Breast epithelium (tissue), 4 donors: ENCODE measurements around the gene BORCS5. TPM values are rescaled to one million over a fixed set of nuclear protein-coding genes. Genes with fewer than 3 reads are reported as not detected.
"Not testable (repeated sequence)": the region's sequence is repeated elsewhere in the genome, so short reads cannot be mapped to it uniquely, and the experiment has no call there.

Experiments
- DNase-seq, 2 donors: peaks; one replicate each; pipeline ENCODE4 v3.0.0-alpha.2; 2019; ENCODE audit warnings: low spot score in 2 of 2
- H3K27ac ChIP-seq, 2 donors: fragments of 200-600 bp; sonication (generic) in 1 of 2; one replicate each; pipeline ENCODE4 v1.5.1; 2016 to 2019; ENCODE audit warnings: mild to moderate bottlenecking in 1 of 2
- H3K27me3 ChIP-seq, 2 donors: fragments of 200-600 bp; sonication (generic) in 1 of 2; one replicate each; pipeline versions ENCODE4 v1.5.1 to v1.6.0; 2017 to 2019; ENCODE audit warnings: control low read depth in 1 of 2, mild to moderate bottlenecking in 1 of 2
- H3K36me3 ChIP-seq: fragments of 200-600 bp; one replicate; pipeline ENCODE4 v1.5.1; 2019
- H3K4me1 ChIP-seq, 2 donors: fragments of 200-600 bp; sonication (generic); one replicate each; pipeline ENCODE4 v1.5.1; 2016 to 2019; ENCODE audit warnings: control low read depth in 1 of 2
- H3K4me3 ChIP-seq, 3 donors: fragments of 200-600 bp; sonication (generic); 1 replicate in 2 of 3; 2 replicates in 1 of 3; pipeline ENCODE4 v1.5.1; 2016 to 2019; ENCODE audit warnings: mild to moderate bottlenecking in 3 of 3, moderate library complexity in 2 of 3
- H3K9me3 ChIP-seq, 2 donors: fragments of 200-600 bp; sonication (generic) in 1 of 2; one replicate each; pipeline ENCODE4 v1.5.1; 2016 to 2019; ENCODE audit warnings: control low read depth in 1 of 2
- POLR2A ChIP-seq: fragments of 450-650 bp; IDR thresholded peaks from one replicate; pipeline ENCODE4 v1.6.1; 2016; ENCODE audit warnings: antibody characterized with exemption, mild to moderate bottlenecking, moderate library complexity
- POLR2AphosphoS5 ChIP-seq, 3 donors: sonication (generic); formaldehyde crosslinking; IDR thresholded peaks; one replicate each; pipeline ENCODE4 v1.6.1; 2017; ENCODE audit warnings: antibody characterized with exemption in 3 of 3
- intact Hi-C: fragments of 100-400 bp; cut with DNase I; formaldehyde crosslinking; loops from one replicate; pipeline ENCODE4 v1.15.1; 2023; ENCODE audit warnings: low total_unique reads
- total RNA-seq, 3 donors: library from RNA; depleted of rRNA; stranded (reverse); fragments of >200 nt; gene quantifications; one replicate each; pipeline ENCODE4 v1.1.0, GENCODE V29; 2016
- TF ChIP-seq, protein P1 (sequence below), 3 donors: fragments of 450-650 bp; IDR thresholded peaks; one replicate each; pipeline ENCODE4 v1.5.1; 2016 to 2017; ENCODE audit warnings: antibody characterized with exemption in 3 of 3, mild to moderate bottlenecking in 3 of 3, moderate library complexity in 3 of 3

BORCS5 gene
- total RNA-seq, 3 donors from 2014 or later: 13.5 to 20.3 (median 17.4) TPM

DNA sequence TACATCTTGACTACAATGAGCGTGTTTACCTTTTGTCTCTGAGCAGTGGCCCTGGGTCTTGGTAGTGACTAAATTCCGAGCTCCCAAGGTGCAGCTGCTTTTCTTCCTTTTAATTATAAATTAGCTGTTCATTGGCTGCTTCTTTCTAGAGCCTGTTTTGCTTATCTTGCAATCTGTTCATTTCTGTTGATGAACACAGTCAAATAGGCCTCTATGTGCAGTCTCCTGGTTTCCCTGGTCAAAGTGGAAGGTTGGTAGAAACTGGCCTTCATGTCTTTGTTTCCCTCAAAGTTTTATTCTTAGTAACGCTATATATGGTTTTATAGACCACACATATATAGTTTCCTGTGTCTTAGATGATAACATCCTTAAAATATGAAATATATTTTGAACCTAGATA lies 111.7 kb downstream of the BORCS5 start:
- no peaks in the 10 kb centered on the region for H3K27me3 ChIP-seq
- no peaks in the 10 kb centered on the region for H3K36me3 ChIP-seq
- intact Hi-C loops: no loop called here
- peaks cover 0 to 7% of the 10 kb centered on the region in 2 donors for H3K4me1 ChIP-seq
- no peaks in the 10 kb centered on the region for H3K9me3 ChIP-seq
- H3K27ac ChIP-seq: peak overlapping the region; percentile 84 to 89
- no peak for DNase-seq
- no peak overlapping the region for H3K4me3 ChIP-seq
- TF ChIP-seq POLR2A (no peak), POLR2AphosphoS5 (IDR thresholded peaks at IDR 0.05) (no peak)
- TF ChIP-seq, protein P1, sequence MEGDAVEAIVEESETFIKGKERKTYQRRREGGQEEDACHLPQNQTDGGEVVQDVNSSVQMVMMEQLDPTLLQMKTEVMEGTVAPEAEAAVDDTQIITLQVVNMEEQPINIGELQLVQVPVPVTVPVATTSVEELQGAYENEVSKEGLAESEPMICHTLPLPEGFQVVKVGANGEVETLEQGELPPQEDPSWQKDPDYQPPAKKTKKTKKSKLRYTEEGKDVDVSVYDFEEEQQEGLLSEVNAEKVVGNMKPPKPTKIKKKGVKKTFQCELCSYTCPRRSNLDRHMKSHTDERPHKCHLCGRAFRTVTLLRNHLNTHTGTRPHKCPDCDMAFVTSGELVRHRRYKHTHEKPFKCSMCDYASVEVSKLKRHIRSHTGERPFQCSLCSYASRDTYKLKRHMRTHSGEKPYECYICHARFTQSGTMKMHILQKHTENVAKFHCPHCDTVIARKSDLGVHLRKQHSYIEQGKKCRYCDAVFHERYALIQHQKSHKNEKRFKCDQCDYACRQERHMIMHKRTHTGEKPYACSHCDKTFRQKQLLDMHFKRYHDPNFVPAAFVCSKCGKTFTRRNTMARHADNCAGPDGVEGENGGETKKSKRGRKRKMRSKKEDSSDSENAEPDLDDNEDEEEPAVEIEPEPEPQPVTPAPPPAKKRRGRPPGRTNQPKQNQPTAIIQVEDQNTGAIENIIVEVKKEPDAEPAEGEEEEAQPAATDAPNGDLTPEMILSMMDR (IDR thresholded peaks at IDR 0.05): no peak

DNA sequence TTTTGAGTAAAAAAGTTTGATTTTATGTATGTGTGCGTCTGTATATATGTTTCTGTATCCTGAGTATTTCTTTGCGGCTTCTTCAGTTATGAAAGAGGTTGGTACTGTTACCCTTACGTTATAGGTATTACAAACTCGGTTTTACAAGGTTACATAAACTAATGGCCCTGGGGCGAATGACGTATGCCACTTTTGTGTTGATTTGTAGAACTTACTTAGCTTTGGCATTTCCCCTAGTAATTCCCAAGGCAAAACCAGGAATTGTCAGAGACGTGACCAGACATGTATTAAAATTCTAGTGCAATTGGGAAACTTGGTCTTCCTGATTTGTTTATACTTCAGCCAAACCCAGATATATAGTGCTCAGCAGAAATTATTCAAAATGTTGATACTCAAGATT lies 112.5 kb downstream of the BORCS5 start:
- Histone ChIP-seq H3K36me3 (no peaks in the 10 kb centered on the region), H3K9me3 (no peaks in the 10 kb centered on the region), H3K4me1 (peaks cover 0 to 7% of the 10 kb centered on the region in 2 donors), H3K27me3 (no peaks in the 10 kb centered on the region), H3K4me3 (no peak overlapping the region), H3K27ac (peak overlapping the region; percentile 79 to 84)
- DNase-seq: peak in 1 of 2 donors; percentile 82
- no peak for TF ChIP-seq POLR2A
- TF ChIP-seq, protein P1 (IDR thresholded peaks at IDR 0.05): no peak
- no peak for TF ChIP-seq POLR2AphosphoS5 (IDR thresholded peaks at IDR 0.05)
- intact Hi-C loops: no loop called here

DNA sequence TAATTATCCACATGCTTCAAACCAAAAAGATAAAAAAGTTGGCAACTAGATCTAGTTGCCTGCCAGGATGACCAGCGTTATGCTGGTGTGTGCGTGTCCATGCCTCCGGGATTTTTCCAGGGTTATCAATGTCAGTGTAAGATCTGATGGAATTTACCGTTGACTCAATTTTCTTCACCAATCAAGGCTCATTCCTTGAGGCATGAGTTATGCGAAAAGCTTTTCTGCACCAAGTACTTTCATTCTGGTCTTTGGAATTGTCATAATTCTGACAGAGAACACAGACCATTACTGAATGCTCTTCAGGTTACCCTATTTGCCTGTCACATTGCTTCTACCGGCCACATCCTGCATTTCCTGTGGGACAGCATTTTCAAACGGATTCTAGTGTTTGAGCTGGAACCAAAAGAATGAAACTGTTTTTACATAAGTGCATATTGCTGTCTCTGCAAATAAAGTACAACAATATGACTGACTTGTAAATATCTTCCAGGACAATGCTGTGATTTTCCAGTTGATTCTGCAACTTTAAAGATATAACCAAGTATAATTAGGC lies 114.0 kb downstream of the BORCS5 start:
- TF ChIP-seq, protein P1 (IDR thresholded peaks at IDR 0.05): no peak
- TF ChIP-seq POLR2A (no peak), POLR2AphosphoS5 (IDR thresholded peaks at IDR 0.05) (no peak)
- DNase-seq: no peak
- peak overlapping the region; percentile 48 to 84 for H3K27ac ChIP-seq

DNA sequence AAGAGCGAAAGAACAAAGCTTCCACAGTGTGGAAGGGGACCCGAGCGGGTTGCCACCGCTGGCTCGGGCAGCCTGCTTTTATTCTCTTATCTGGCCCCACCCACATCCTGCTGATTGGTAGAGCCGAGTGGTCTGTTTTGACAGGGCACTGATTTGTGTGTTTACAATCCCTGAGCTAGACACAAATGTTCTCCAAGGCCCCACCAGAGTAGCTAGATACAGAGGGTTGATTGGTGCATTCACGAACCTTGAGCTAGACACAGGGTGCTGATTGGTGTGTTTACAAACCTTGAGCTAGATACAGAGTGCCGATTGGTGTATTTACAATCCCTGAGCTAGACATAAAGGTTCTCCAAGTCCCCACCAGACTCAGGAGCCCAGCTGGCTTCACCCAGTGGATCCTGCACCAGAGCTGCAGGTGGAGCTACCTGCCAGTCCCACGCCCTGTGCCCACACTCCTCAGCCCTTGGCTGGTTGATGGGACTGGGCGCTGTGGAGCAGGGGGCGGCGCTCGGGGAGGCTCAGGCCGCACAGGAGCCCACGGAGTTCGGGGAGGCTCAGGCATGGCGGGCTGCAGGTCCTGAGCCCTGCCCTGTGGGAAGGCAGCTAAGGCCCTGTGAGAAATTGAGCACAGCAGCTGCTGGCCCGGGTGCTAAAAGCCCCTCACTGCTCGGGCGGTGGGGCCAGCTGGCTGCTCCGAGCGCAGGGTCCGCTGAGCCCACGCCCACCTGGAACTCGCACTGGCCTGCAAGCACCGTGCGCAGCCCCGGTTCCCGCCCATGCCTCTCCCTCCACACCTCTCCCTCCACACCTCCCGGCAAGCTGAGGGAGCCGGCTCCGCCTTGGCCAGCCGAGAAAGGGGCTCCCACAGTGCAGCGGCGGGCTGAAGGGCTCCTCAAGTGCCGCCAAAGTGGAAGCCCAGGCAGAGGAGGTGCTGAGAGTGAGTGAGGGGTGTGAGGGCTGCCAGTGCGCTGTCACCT lies 115.4 kb downstream of the BORCS5 start:
- H3K27me3 ChIP-seq, H3K9me3 ChIP-seq, H3K4me1 ChIP-seq, intact Hi-C loops, H3K4me3 ChIP-seq, DNase-seq, H3K36me3 ChIP-seq: not testable (repeated sequence)
- H3K27ac ChIP-seq: peak overlapping the region in 1 of 2 donors; percentile 5

More for the DNA sequence above, 114.0 kb downstream of the BORCS5 start:
- Histone ChIP-seq H3K9me3 (no peaks in the 10 kb centered on the region), H3K4me1 (peaks cover 0 to 7% of the 10 kb centered on the region in 2 donors), H3K4me3 (no peak overlapping the region), H3K36me3 (no peaks in the 10 kb centered on the region), H3K27me3 (no peaks in the 10 kb centered on the region)
- intact Hi-C loops: no loop called here

DNA sequence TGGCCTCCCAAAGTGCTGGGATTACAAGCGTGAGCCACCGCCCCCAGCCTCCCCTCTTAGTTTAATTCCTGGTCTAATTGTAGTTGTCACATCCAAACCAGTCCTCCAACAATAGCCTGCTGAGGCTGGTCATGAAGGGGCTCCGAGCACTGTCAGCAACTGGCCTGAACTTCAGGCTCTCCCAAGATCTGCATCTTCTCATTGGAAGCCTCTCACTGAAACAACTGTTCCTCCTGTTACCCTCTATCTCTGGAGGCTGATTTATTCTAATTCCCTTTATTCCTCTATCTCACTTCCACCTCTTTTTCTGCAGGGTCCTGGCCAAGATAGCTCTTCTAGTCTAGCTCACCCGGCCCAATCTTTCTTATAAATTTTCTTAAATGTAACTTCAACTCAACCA lies 116.3 kb downstream of the BORCS5 start:
- TF ChIP-seq, protein P1 (IDR thresholded peaks at IDR 0.05): no peak
- TF ChIP-seq POLR2A: no peak
- TF ChIP-seq POLR2AphosphoS5 (IDR thresholded peaks at IDR 0.05): no peak
- peaks cover 0 to 7% of the 10 kb centered on the region in 2 donors for H3K4me1 ChIP-seq
- DNase-seq: no peak
- H3K27me3 ChIP-seq: no peaks in the 10 kb centered on the region
- H3K36me3 ChIP-seq: peaks cover 5% of the 10 kb centered on the region
- H3K27ac ChIP-seq: no peak overlapping the region
- no peaks in the 10 kb centered on the region for H3K9me3 ChIP-seq
- H3K4me3 ChIP-seq: no peak overlapping the region
- intact Hi-C loops: no loop called here
